GM10847 (cell line): ENCODE data around the gene NREP.

Experiments used
- POLR2A ChIP-seq: IDR thresholded peaks from 2 replicates; pipeline ENCODE4 v1.6.1; 2011; ENCODE audit not compliant: insufficient read length; ENCODE audit errors: extremely low read depth

NREP gene

DNA sequence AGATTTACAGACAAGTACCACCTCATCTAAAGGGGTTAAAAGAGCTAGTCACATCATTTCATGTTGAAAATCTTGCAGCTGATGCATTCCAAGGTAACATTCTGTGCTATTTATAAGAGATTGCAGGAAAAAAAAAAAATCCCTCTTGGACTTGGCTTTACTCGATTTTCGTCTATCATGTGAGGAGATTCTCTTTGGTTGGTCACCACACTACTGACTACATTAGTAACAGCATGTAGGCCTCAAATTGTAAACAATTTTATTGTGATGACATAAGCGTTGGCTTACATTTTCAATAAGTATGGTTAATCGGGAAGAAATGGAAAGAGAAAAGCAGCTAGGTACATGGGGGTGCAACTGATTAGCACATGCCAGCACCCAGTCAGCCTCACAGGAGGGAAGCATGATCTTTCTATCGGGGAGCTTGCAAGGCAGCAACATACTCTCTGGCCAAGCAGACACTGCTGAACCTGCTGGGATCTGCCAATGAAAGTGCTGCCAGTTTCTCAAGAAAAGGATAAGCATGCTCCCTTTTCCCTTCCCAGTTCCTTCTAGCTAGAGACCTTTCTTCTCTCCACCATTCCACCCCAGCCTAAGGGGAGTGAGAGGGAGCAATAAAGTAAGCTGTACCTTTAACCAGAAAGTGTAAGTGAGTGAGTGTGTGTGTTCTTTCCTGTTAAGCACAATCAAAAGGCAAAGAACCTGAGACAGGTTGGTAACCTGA is 7.5 kb downstream of the NREP start:
- TF ChIP-seq POLR2A, result no peak

DNA sequence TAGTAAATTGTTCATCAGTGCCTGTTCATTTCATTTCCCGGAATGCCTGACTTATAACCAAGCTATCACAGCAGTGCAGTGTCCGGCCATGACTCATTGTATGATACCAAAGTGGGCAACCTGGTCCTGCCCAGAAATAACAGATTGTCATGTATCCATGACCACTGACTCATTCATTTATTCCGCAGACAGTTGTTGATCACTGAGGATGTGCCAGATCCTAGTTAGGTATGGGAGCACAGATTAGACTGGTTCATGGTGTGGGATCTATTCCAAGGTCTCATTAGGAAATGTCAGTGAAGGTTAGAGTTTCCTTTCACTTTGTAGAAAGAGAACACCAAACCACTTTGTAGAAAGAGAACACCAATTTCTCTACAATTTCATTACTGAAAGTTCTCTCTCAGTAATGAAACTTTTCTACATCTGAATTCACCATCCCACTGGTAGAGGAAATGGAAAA is 8.7 kb downstream of the NREP start:
- TF ChIP-seq POLR2A, result no peak

- TF ChIP-seq POLR2A, result no peak
Measured at GRCh38 chr5:111747337-111747736, 9.7 kb downstream of the NREP start.

GRCh38 chr5:111746791-111747190 is 10.2 kb downstream of the NREP start:
- TF ChIP-seq POLR2A, result no peak

- TF ChIP-seq POLR2A, result no peak
Measured at GRCh38 chr5:111745075-111745739, 11.8 kb downstream of the NREP start.

DNA sequence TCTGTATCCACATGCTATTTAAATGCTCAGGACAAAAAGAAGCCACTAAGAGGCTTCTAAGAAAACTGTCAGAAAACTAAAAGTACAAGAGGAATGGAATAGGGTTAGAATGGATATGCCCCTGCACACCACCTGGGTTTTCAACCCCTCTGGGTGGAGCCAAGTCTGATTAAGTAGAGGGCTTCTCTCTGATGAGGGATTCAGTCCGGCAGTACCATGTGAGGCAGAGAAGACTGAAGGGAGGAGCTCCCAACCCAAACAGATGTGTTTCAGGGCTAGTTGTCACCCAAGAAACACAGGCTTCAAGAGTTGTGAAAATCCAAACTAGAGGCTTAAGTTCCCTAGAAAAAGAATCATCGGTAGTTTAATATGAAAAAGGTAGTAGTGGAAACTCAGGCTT is 12.5 kb downstream of the NREP start:
- TF ChIP-seq POLR2A, result no peak

GRCh38 chr5:111743988-111744387 is 13.0 kb downstream of the NREP start:
- no peak for TF ChIP-seq POLR2A

- TF ChIP-seq POLR2A, result no peak
Measured at GRCh38 chr5:111743512-111743911, 13.5 kb downstream of the NREP start.

DNA sequence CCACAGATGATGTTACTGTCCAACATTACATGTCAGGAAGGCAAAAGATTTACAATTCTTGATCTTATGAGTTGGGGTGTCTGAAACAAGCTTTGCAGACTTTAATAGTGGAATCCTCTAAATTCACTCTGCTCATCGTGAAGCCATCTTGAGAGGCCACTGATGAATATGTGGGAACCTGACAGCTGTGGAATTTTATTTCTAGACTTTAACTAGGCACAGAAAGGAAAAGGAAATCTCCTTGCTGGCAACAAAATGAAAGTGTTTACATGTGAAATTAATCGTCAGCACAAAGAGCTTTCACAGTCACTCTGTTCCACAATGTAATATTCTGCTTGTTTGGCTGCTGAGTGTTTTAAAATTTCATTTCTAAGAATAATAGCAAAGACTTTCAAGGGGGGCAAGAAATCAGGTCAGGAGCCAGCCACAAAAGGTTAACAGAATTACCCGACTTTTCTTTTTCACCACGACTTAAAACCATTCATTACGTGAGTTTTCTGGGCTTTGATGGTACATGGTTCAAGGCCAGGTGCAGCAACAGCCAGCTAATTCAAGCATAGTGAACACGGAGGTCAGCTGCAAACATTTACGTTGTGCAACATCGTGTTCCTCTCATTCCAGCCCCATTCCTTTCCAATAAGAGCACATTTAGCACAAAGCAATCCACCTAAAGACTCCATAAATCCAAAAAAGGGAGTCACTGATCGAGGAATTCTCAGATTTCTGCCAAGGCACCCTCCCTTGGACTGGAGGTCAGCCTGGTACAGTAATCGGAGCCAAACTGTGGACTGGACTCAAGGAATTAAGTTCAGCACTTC is 14.6 kb downstream of the NREP start:
- no peak for TF ChIP-seq POLR2A

GRCh38 chr5:111741278-111741677 is 15.7 kb downstream of the NREP start:
- TF ChIP-seq POLR2A, result no peak

- no peak for TF ChIP-seq POLR2A
Measured at GRCh38 chr5:111739416-111739815, 17.6 kb downstream of the NREP start.

DNA sequence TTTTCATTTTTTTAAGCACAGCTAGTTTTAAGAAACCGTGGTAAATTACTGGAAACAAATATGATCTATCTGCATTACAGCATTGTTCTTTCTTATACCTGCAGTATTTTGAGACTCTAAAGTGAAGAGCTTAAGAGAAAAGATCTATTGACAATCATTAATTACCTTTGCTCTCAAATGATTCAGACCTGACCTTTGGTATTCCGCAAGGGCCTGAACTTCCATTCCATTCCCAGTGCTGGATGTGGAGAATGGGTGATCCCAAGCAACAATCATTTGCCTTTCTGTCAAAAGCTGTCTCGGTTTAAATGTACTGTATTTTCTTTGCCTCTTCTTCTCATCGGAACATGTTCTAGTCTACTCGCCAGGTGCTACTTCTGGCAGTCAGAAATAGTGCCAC is 18.9 kb downstream of the NREP start:
- TF ChIP-seq POLR2A, result no peak

GRCh38 chr5:111737716-111738115 is 19.3 kb downstream of the NREP start:
- no peak for TF ChIP-seq POLR2A

GRCh38 chr5:111735583-111736270 is 21.3 kb downstream of the NREP start:
- TF ChIP-seq POLR2A, result no peak

GRCh38 chr5:111734597-111734996 is 22.4 kb downstream of the NREP start:
- TF ChIP-seq POLR2A, result no peak
